Kidney epithelial cell (primary cell): ENCODE measurements around the gene OPTC. TPM values are rescaled to one million over a fixed set of nuclear protein-coding genes. Genes with fewer than 3 reads are reported as not detected.

Source experiments
- DNase-seq: peaks from one replicate; pipeline ENCODE4 v3.0.0-alpha.2; 2010; ENCODE audit warnings: low read depth
- H3K27me3 ChIP-seq: 2 replicates; pipeline ENCODE4 v1.6.0; 2011; ENCODE audit warnings: low read length; ENCODE audit not compliant: control insufficient read depth, insufficient read depth
- H3K36me3 ChIP-seq: 2 replicates; pipeline ENCODE4 v1.5.1; 2011; ENCODE audit warnings: low read length; ENCODE audit not compliant: control insufficient read depth, insufficient read depth
- H3K4me3 ChIP-seq: 2 replicates; pipeline ENCODE4 v1.5.1; 2011; ENCODE audit warnings: low read depth, mild to moderate bottlenecking, control low read depth, low read length
- total RNA-seq: library from RNA; depleted of rRNA; stranded (reverse); fragments of >200 nt; gene quantifications from 2 replicates; pipeline ENCODE4 v1.2.3, GENCODE V29; 2015
- TF ChIP-seq, protein P1 (sequence below): IDR thresholded peaks from 2 replicates; pipeline ENCODE4 v1.5.1; 2011; ENCODE audit warnings: mild to moderate bottlenecking, moderate library complexity, low read length, control low read depth, inconsistent platforms; ENCODE audit not compliant: insufficient read depth, poor library complexity, severe bottlenecking

OPTC gene
- total RNA-seq, 1 donor from 2014 or later, result not detected

GRCh38 chr1:203475012-203475981, 18.7 kb upstream of the OPTC start, which contains the start of gene PRELP:
TSS of gene PRELP (plus strand) at chr1:203475806. CDS start at chr1:203483185, 7,379 bp downstream.
- H3K36me3 ChIP-seq, result no peaks in the 10 kb centered on the region
- no peak within 1 kb of the TSS for H3K4me3 ChIP-seq
- TF ChIP-seq, protein P1, sequence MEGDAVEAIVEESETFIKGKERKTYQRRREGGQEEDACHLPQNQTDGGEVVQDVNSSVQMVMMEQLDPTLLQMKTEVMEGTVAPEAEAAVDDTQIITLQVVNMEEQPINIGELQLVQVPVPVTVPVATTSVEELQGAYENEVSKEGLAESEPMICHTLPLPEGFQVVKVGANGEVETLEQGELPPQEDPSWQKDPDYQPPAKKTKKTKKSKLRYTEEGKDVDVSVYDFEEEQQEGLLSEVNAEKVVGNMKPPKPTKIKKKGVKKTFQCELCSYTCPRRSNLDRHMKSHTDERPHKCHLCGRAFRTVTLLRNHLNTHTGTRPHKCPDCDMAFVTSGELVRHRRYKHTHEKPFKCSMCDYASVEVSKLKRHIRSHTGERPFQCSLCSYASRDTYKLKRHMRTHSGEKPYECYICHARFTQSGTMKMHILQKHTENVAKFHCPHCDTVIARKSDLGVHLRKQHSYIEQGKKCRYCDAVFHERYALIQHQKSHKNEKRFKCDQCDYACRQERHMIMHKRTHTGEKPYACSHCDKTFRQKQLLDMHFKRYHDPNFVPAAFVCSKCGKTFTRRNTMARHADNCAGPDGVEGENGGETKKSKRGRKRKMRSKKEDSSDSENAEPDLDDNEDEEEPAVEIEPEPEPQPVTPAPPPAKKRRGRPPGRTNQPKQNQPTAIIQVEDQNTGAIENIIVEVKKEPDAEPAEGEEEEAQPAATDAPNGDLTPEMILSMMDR, result no peak
- DNase-seq, result no peak
- H3K27me3 ChIP-seq, result peaks cover 25% of the 10 kb centered on the region

GRCh38 chr1:203476216-203476814, 17.6 kb upstream of the OPTC start:
- Histone ChIP-seq H3K27me3 (peaks cover 23% of the 10 kb centered on the region), H3K36me3 (no peaks in the 10 kb centered on the region), H3K4me3 (no peak overlapping the region)
- TF ChIP-seq, protein P1, result no peak
- DNase-seq, result no peak

- Histone ChIP-seq H3K4me3 (no peak overlapping the region), H3K27me3 (peaks cover 18% of the 10 kb centered on the region), H3K36me3 (no peaks in the 10 kb centered on the region)
- TF ChIP-seq, protein P1, result no peak
- no peak for DNase-seq
Measured at GRCh38 chr1:203477748-203478147, 16.2 kb upstream of the OPTC start.

DNA sequence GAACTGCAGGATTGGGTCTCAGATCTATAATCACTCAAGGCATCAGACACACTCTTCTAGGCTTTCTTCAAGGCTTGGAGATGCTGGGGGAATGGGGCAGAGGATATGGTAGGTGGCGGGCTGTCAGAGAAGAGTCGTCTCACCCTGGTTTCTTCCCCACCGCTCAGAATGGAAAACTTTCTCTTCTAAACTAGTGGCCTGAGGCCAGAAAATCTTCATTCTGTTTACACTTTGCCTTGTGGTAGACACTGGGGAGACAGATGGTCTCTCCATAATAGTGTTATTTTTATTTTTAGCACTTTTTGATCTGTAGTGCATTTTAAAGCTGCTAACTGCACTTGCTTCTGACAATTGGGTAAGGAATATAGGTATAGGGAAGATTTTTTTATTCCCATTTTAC, 15.7 kb upstream of the OPTC start:
- DNase-seq, result no peak
- H3K27me3 ChIP-seq, result peaks cover 18% of the 10 kb centered on the region
- no peak overlapping the region for H3K4me3 ChIP-seq
- H3K36me3 ChIP-seq, result no peaks in the 10 kb centered on the region
- TF ChIP-seq, protein P1, result no peak

DNA sequence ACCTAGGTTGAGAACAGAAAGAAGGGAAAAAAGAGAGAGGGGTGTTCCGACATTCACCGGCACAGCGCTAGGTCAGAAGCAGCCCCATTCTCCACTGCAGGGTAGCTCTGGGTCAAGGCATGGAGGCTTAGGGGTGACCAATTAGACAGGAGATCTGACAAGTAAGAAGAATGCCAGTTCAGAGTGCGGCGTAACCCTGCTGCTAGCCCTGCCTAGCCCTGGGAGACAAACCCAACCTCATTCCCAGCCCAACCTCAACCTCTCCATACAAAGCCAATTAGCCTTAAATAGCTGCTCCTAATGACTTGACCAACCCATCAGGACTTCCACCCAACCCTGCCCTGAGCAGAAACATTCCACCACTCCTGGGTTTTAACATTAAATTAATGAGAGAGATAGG, 15.0 kb upstream of the OPTC start:
- TF ChIP-seq, protein P1, result no peak
- DNase-seq, result no peak
- H3K36me3 ChIP-seq, result no peaks in the 10 kb centered on the region

More for the DNA sequence above, 15.0 kb upstream of the OPTC start:
- H3K27me3 ChIP-seq, result peaks cover 15% of the 10 kb centered on the region
- no peak overlapping the region for H3K4me3 ChIP-seq
